HFF-Myc (cell line): ENCODE data around the gene BRMS1L.
A peak's percentile ranks its signal among the peaks of the same experiment; 100 is the strongest.
"Not testable (repeated sequence)": the region's sequence is repeated elsewhere in the genome, so short reads cannot be mapped to it uniquely, and the experiment has no call there.

Experiments used
- DNase-seq: peaks from one replicate; pipeline ENCODE4 v3.0.0-alpha.2; 2011; ENCODE audit warnings: low read depth; ENCODE audit errors: extremely low read depth
- H3K4me3 ChIP-seq: replicated peaks from 2 replicates; pipeline ENCODE4 v1.5.1; 2011; ENCODE audit warnings: low read depth, mild to moderate bottlenecking, control low read depth, low read length
- CTCF ChIP-seq: IDR thresholded peaks from 2 replicates; pipeline ENCODE4 v1.5.1; 2012; ENCODE audit warnings: mild to moderate bottlenecking, low read depth, low read length, control low read depth; ENCODE audit errors: missing control alignments

The BRMS1L gene

GRCh38 chr14:35826218-35826951 is at the start of gene BRMS1L:
BRMS1L (plus strand) TSS chr14:35826338; CDS start chr14:35826517, 179 bp downstream.
- H3K4me3 ChIP-seq: peak within 1 kb of the TSS; percentile 71
- DNase-seq: peak; percentile 48
- no peak for TF ChIP-seq CTCF

DNA sequence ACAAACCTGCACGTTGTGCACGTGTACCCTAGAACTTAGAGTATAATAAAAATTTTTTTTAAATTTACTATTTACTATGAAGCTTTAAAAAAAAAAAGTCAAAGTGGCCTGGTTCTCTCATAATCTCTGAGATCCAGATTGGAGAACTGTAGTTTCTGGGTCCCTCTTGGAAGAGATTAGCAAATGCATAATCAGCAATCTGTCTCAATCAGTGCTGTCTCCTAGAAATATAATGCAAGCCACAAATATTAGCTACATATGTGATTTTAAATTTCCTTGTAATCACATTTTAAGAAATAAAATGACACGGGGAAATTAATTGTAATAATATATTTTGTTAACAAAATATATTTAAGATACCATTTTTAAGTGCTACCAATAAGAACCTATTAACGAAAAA is 49.3 kb upstream of the BRMS1L start:
- no peak for TF ChIP-seq CTCF
- no peak overlapping the region for H3K4me3 ChIP-seq
- DNase-seq: no peak

GRCh38 chr14:35777550-35777949 is 48.6 kb upstream of the BRMS1L start:
- DNase-seq, H3K4me3 ChIP-seq: not testable (repeated sequence)

- no peak for TF ChIP-seq CTCF
- no peak for DNase-seq
- no peak overlapping the region for H3K4me3 ChIP-seq
Observed at GRCh38 chr14:35779368-35779767, 46.8 kb upstream of the BRMS1L start.

DNA sequence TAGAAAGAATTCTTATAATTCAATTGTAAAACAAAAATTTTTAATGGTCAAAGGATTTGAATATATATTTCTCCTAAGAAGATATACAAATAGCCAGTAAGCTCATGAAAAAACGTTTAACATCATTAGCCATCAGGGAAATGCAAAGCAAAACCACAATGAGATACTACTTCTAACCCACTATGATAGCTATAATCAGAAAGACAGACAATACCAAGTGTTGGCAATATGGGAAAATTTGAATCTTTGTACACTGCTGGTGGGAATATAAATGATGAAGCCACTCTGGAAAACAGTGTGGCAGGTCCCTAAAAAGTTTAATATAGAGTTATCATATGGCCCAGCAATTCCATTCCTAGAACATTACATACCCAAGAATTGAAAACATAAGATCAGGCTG is 42.4 kb upstream of the BRMS1L start:
- DNase-seq: no peak
- no peak for TF ChIP-seq CTCF

GRCh38 chr14:35786856-35787255 is 39.3 kb upstream of the BRMS1L start:
- H3K4me3 ChIP-seq: no peak overlapping the region
- DNase-seq: no peak
- no peak for TF ChIP-seq CTCF

More for the DNA sequence above, 42.4 kb upstream of the BRMS1L start:
- H3K4me3 ChIP-seq: no peak overlapping the region

GRCh38 chr14:35789651-35790050 is 36.5 kb upstream of the BRMS1L start:
- no peak overlapping the region for H3K4me3 ChIP-seq
- DNase-seq: no peak
- TF ChIP-seq CTCF: no peak
